Naive thymus-derived CD8-positive, alpha-beta T cell (primary cell): ENCODE results near the gene FN3KRP. TPM values are rescaled to one million over a fixed set of nuclear protein-coding genes. Genes with fewer than 3 reads are reported as not detected.
A peak's percentile ranks its signal among the peaks of the same experiment; 100 is the strongest.

Experiments used
- ATAC-seq, 2 donors: fragments of 150-1000 bp; cut with Tn5 transposase in 1 of 2; sonication (Bioruptor Pico), chemical (Tn5 transposase) in 1 of 2; 1 replicate in 1 of 2; 2 replicates in 1 of 2; pipeline ENCODE4 v1.10.0; 2021; ENCODE audit warnings: mild to moderate bottlenecking in 2 of 2, moderate library complexity in 2 of 2
- POLR2A ChIA-PET: fragments of 350-600 bp; sonication (Branson Sonifier 250); formaldehyde crosslinking; loops from one replicate; lab custom pipeline; 2021; ENCODE audit warnings: antibody characterized with exemption; lab: Charles Lee
- DNase-seq, 10 donors: peaks; one replicate each; pipeline versions ENCODE4 v3.0.0 to v3.0.0-alpha.2; 2020 to 2022
- H3K27ac Mint-ChIP-seq, 10 donors: one replicate each; pipeline ENCODE4 v1.8.0; 2020 to 2022; ENCODE audit warnings: mild to moderate bottlenecking in 10 of 10, mixed read lengths in 10 of 10, moderate library complexity in 4 of 10, inconsistent platforms in 1 of 10
- H3K27me3 Mint-ChIP-seq, 5 donors: one replicate each; pipeline ENCODE4 v1.8.0; 2021 to 2022; ENCODE audit warnings: mixed read lengths in 5 of 5
- H3K36me3 Mint-ChIP-seq, 3 donors: one replicate each; pipeline ENCODE4 v1.8.0; 2020 to 2022; ENCODE audit warnings: mixed read lengths in 3 of 3, mild to moderate bottlenecking in 2 of 3, inconsistent platforms in 1 of 3
- H3K4me1 Mint-ChIP-seq, 4 donors: one replicate each; pipeline ENCODE4 v1.8.0; 2021 to 2022; ENCODE audit warnings: mixed read lengths in 4 of 4
- H3K4me3 Mint-ChIP-seq, 10 donors: one replicate each; pipeline ENCODE4 v1.8.0; 2020 to 2022; ENCODE audit warnings: mild to moderate bottlenecking in 10 of 10, mixed read lengths in 10 of 10, moderate library complexity in 6 of 10, inconsistent platforms in 1 of 10
- H3K9me3 Mint-ChIP-seq, 9 donors: one replicate each; pipeline ENCODE4 v1.8.0; 2020 to 2022; ENCODE audit warnings: mixed read lengths in 9 of 9, mild to moderate bottlenecking in 3 of 9, inconsistent platforms in 1 of 9, moderate library complexity in 1 of 9
- polyA plus RNA-seq, 3 donors: library from polyadenylated mRNA; unstranded; fragments of 300-500 nt; fragmentation: Illumina TruSeq; gene quantifications; one replicate each; pipeline ENCODE4 v1.2.3, GENCODE V29; 2021
- total RNA-seq, 8 experiments: library from RNA in 2 of 8; stranded (reverse) in 2 of 8; gene quantifications; one replicate each; pipeline ENCODE4 v1.2.3 and lab custom pipeline; 2021 to 2026

Gene FN3KRP
- total and polyA plus RNA-seq, 5 experiments from 2014 or later: 28.6 to 46.2 (median 42.8) TPM

- Mint-ChIP-seq H3K4me1 (peaks cover 0 to 2% (median 0%) of the 10 kb centered on the region in 4 donors), H3K27ac (no peak overlapping the region), H3K27me3 (no peaks in the 10 kb centered on the region), H3K9me3 (peaks cover 0 to 14% (median 7%) of the 10 kb centered on the region in 9 donors), H3K4me3 (no peak overlapping the region), H3K36me3 (peaks cover 0 to 10% (median 7%) of the 10 kb centered on the region in 3 donors)
- ATAC-seq (no peak), DNase-seq (no peak)
- POLR2A ChIA-PET: interaction anchor here (0.6 kb wide), 1 partner anchor 251 kb away, joined by 4 read pairs; no protein-coding TSS in a partner anchor
These were observed 38.1 kb upstream of the FN3KRP start for GRCh38 chr17:82678265-82678891.

- Mint-ChIP-seq H3K36me3 (peaks cover 5 to 10% (median 7%) of the 10 kb centered on the region in 3 donors), H3K27me3 (no peaks in the 10 kb centered on the region), H3K4me1 (peaks cover 0 to 2% (median 0%) of the 10 kb centered on the region in 4 donors), H3K27ac (no peak overlapping the region), H3K4me3 (no peak overlapping the region), H3K9me3 (peaks cover 0 to 14% (median 7%) of the 10 kb centered on the region in 9 donors)
- ATAC-seq (no peak), DNase-seq (no peak)
- POLR2A ChIA-PET: interaction anchor here (0.6 kb wide), 1 partner anchor 1056 kb away, joined by 3 read pairs; no protein-coding TSS in a partner anchor
These were observed 36.7 kb upstream of the FN3KRP start for GRCh38 chr17:82679586-82680465.

GRCh38 chr17:82681547-82681946, 35.0 kb upstream of the FN3KRP start:
- Mint-ChIP-seq H3K4me3 (no peak overlapping the region), H3K4me1 (no peaks in the 10 kb centered on the region), H3K27ac (no peak overlapping the region), H3K9me3 (peaks cover 0 to 14% (median 7%) of the 10 kb centered on the region in 9 donors), H3K27me3 (no peaks in the 10 kb centered on the region), H3K36me3 (peaks cover 5 to 10% (median 7%) of the 10 kb centered on the region in 3 donors)
- DNase-seq (no peak), ATAC-seq (no peak)
- POLR2A ChIA-PET: interaction anchor here (0.6 to 0.7 kb wide), 2 partner anchors 13 to 32 kb away, joined by 3 read pairs; no protein-coding TSS in a partner anchor

GRCh38 chr17:82683534-82683933, 33.0 kb upstream of the FN3KRP start:
- Mint-ChIP-seq H3K27me3 (no peaks in the 10 kb centered on the region), H3K36me3 (peaks cover 5 to 8% (median 7%) of the 10 kb centered on the region in 3 donors), H3K27ac (no peak overlapping the region), H3K9me3 (peaks cover 0 to 14% (median 7%) of the 10 kb centered on the region in 9 donors), H3K4me3 (no peak overlapping the region), H3K4me1 (no peaks in the 10 kb centered on the region)
- ATAC-seq: no peak
- DNase-seq: no peak
- POLR2A ChIA-PET: interaction anchor here (0.7 kb wide), 1 partner anchor 456 kb away, joined by 3 read pairs; no protein-coding TSS in a partner anchor

- POLR2A ChIA-PET: no interaction called here
- ATAC-seq (no peak), DNase-seq (no peak)
- H3K27me3 Mint-ChIP-seq: no peaks in the 10 kb centered on the region
- no peak overlapping the region for H3K27ac Mint-ChIP-seq
- H3K4me3 Mint-ChIP-seq: no peak overlapping the region
- H3K36me3 Mint-ChIP-seq: peaks cover 5 to 8% (median 7%) of the 10 kb centered on the region in 3 donors
- H3K9me3 Mint-ChIP-seq: peaks cover 0 to 14% (median 7%) of the 10 kb centered on the region in 9 donors
- no peaks in the 10 kb centered on the region for H3K4me1 Mint-ChIP-seq
These were observed 32.2 kb upstream of the FN3KRP start for GRCh38 chr17:82684228-82684841.

GRCh38 chr17:82685291-82685690, 31.2 kb upstream of the FN3KRP start:
- POLR2A ChIA-PET: no interaction called here
- Mint-ChIP-seq H3K9me3 (peaks cover 0 to 14% (median 7%) of the 10 kb centered on the region in 9 donors), H3K27ac (no peak overlapping the region), H3K27me3 (no peaks in the 10 kb centered on the region), H3K4me3 (no peak overlapping the region), H3K4me1 (peaks cover 0 to 2% (median 0%) of the 10 kb centered on the region in 4 donors), H3K36me3 (peaks cover 5 to 8% (median 7%) of the 10 kb centered on the region in 3 donors)
- ATAC-seq (no peak), DNase-seq (no peak)

- Mint-ChIP-seq H3K4me3 (no peak overlapping the region), H3K9me3 (peaks cover 0 to 12% (median 7%) of the 10 kb centered on the region in 9 donors), H3K27me3 (no peaks in the 10 kb centered on the region), H3K4me1 (peaks cover 0 to 2% (median 0%) of the 10 kb centered on the region in 4 donors), H3K36me3 (peaks cover 7% of the 10 kb centered on the region in 3 donors), H3K27ac (no peak overlapping the region)
- POLR2A ChIA-PET: no interaction called here
- ATAC-seq: no peak
- DNase-seq: no peak
These were observed 29.9 kb upstream of the FN3KRP start for GRCh38 chr17:82686366-82687324.

GRCh38 chr17:82687375-82687861, 29.1 kb upstream of the FN3KRP start:
- Mint-ChIP-seq H3K36me3 (peaks cover 0 to 7% (median 0%) of the 10 kb centered on the region in 3 donors), H3K27ac (no peak overlapping the region), H3K4me3 (no peak overlapping the region), H3K4me1 (peaks cover 0 to 2% (median 0%) of the 10 kb centered on the region in 4 donors), H3K27me3 (no peaks in the 10 kb centered on the region), H3K9me3 (peaks cover 0 to 4% (median 0%) of the 10 kb centered on the region in 9 donors)
- POLR2A ChIA-PET: no interaction called here
- ATAC-seq (no peak), DNase-seq (no peak)

- Mint-ChIP-seq H3K4me3 (no peak overlapping the region), H3K27me3 (no peaks in the 10 kb centered on the region), H3K36me3 (peaks cover 0 to 7% (median 0%) of the 10 kb centered on the region in 3 donors), H3K4me1 (peaks cover 0 to 2% (median 0%) of the 10 kb centered on the region in 4 donors), H3K9me3 (no peaks in the 10 kb centered on the region), H3K27ac (no peak overlapping the region)
- POLR2A ChIA-PET: no interaction called here
- ATAC-seq (no peak), DNase-seq (no peak)
These were observed 28.6 kb upstream of the FN3KRP start for GRCh38 chr17:82687871-82688270.

- DNase-seq (no peak), ATAC-seq (no peak)
- H3K4me3 Mint-ChIP-seq: no peak overlapping the region
- no peaks in the 10 kb centered on the region for H3K27me3 Mint-ChIP-seq
- H3K27ac Mint-ChIP-seq: no peak overlapping the region
- peaks cover 0 to 5% (median 0%) of the 10 kb centered on the region in 9 donors for H3K9me3 Mint-ChIP-seq
- POLR2A ChIA-PET: no interaction called here
- H3K4me1 Mint-ChIP-seq: peaks cover 0 to 2% (median 0%) of the 10 kb centered on the region in 4 donors
- H3K36me3 Mint-ChIP-seq: peaks cover 0 to 5% (median 0%) of the 10 kb centered on the region in 3 donors
These were observed 27.4 kb upstream of the FN3KRP start for GRCh38 chr17:82689077-82689476.

- no peak for ATAC-seq
- Mint-ChIP-seq H3K36me3 (peaks cover 6 to 8% (median 6%) of the 10 kb centered on the region in 3 donors), H3K27ac (peak overlapping the region in 1 of 10 donors; percentile 1), H3K9me3 (peaks cover 0 to 17% (median 5%) of the 10 kb centered on the region in 9 donors), H3K4me3 (no peak overlapping the region), H3K4me1 (peaks cover 0 to 2% (median 0%) of the 10 kb centered on the region in 4 donors), H3K27me3 (no peaks in the 10 kb centered on the region)
- no peak for DNase-seq
- POLR2A ChIA-PET: no interaction called here
These were observed 25.6 kb upstream of the FN3KRP start for GRCh38 chr17:82690786-82691489.
